Sigmoid colon (tissue), 7 donors: ENCODE results near the gene ZNF506. TPM values are rescaled to one million over a fixed set of nuclear protein-coding genes. Genes with fewer than 3 reads are reported as not detected.

ENCODE experiments used
- DNase-seq: peaks from one replicate; pipeline ENCODE4 v3.0.0-alpha.2; 2019
- H3K27ac ChIP-seq, 4 donors: fragments of 200-600 bp; sonication (generic); one replicate each; pipeline ENCODE4 v1.5.1; 2016 to 2019; ENCODE audit warnings: mild to moderate bottlenecking in 1 of 4
- H3K27me3 ChIP-seq, 3 donors: fragments of 200-600 bp; sonication (generic); one replicate each; pipeline ENCODE4 v1.5.1; 2019; ENCODE audit warnings: mild to moderate bottlenecking in 1 of 3
- H3K36me3 ChIP-seq, 4 donors: fragments of 200-600 bp; sonication (generic); one replicate each; pipeline ENCODE4 v1.5.1; 2016 to 2019
- H3K4me1 ChIP-seq, 4 donors: fragments of 200-600 bp; sonication (generic); one replicate each; pipeline ENCODE4 v1.5.1; 2017 to 2019
- H3K4me3 ChIP-seq, 4 donors: fragments of 200-600 bp; sonication (generic); one replicate each; pipeline ENCODE4 v1.5.1; 2017 to 2019; ENCODE audit warnings: mild to moderate bottlenecking in 2 of 4, moderate library complexity in 1 of 4
- H3K9me3 ChIP-seq, 4 donors: fragments of 200-600 bp in 3 of 4; sonication (generic) in 3 of 4; one replicate each; pipeline versions ENCODE4 v1.5.1 to v1.6.1; 2013 to 2019
- EP300 ChIP-seq, 4 donors: sonication (generic); formaldehyde crosslinking; IDR thresholded peaks; one replicate each; pipeline ENCODE4 v1.6.1; 2017; ENCODE audit warnings: antibody characterized with exemption in 4 of 4
- POLR2A ChIP-seq, 2 donors: fragments of 450-650 bp; IDR thresholded peaks; one replicate each; pipeline ENCODE4 v1.6.1; 2016; ENCODE audit warnings: antibody characterized with exemption in 2 of 2, mild to moderate bottlenecking in 2 of 2, moderate library complexity in 2 of 2
- POLR2AphosphoS5 ChIP-seq, 4 donors: sonication (generic); formaldehyde crosslinking; IDR thresholded peaks; one replicate each; pipeline ENCODE4 v1.6.1; 2017; ENCODE audit warnings: antibody characterized with exemption in 4 of 4
- WGBS, 2 donors: extraction: QIAGEN DNeasy Blood & Tissue Kit; methylation state at CpG; one replicate each; pipeline ENCODE4 v1.1.7; 2013; 5-methylcytosine and 5-hydroxymethylcytosine counted together
- intact Hi-C: fragments of 100-400 bp; cut with DNase I; formaldehyde crosslinking; loops from one replicate; pipeline ENCODE4 v1.15.1; 2023
- polyA plus RNA-seq, 3 donors: library from polyadenylated mRNA; stranded (reverse); fragments of 200-250 nt; gene quantifications; one replicate each; pipeline ENCODE4 v1.2.3, GENCODE V29; 2013
- total RNA-seq, 4 donors: library from RNA; depleted of rRNA; stranded (reverse); fragments of >200 nt; gene quantifications; one replicate each; pipeline ENCODE4 v1.1.0, GENCODE V29; 2016
- TF ChIP-seq, protein P1 (sequence below), 4 experiments: fragments of 450-650 bp in 3 of 4; fragments of 200-600 bp in 1 of 4; IDR thresholded peaks; one replicate each; pipeline ENCODE4 v1.5.1; 2016 to 2019; ENCODE audit warnings: antibody characterized with exemption in 4 of 4, mild to moderate bottlenecking in 3 of 4, moderate library complexity in 2 of 4
- donor health status: healthy with polysubstance abuse.
- donor health status: Bipolar disorder and iron deficiency.
- donor health status: healthy.

ZNF506 gene
- total and polyA plus RNA-seq, 7 donors, result 2.4 to 45.7 (median 21.9) TPM

DNA sequence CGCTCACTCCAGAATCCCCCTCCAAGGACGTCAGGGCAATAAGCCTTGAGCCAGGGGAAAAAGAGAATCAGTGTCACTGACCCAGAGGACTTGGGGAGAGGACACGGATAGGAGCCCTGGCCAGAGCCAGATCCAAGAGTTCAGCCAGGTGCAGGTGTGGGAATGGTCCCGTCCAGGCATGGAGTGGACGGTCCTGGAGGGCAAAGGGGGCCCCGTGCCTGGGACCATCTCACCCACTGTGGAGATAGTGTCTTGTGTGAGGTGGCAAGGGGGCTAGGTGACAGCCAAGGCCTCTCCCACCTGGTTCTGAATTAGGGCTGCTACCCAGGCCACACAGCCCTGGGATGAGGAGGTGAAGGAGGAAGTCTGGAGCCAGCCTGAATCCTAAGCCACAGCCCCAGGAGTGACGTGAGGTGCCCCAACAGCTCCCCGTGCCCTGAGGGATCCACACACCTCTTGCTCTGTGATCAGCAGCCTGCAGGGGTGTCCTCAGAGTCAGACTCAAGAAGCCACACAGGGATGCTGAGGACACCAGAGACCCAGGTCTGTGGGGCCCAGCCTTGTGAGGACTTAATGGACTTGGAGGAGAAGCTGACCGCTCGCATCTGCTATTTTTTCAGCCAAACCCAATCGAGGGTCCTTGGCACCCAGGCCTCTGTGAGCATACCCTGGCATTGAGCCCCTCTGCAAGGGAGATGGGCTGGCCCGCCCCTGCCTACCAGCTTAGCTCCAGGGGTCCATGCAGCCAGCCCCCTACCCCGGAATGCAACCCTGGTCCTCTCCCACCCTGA lies 72.2 kb downstream of the ZNF506 start:
- Histone ChIP-seq H3K36me3 (no peaks in the 10 kb centered on the region), H3K27me3 (no peaks in the 10 kb centered on the region), H3K27ac (no peak overlapping the region), H3K4me1 (no peaks in the 10 kb centered on the region), H3K9me3 (no peaks in the 10 kb centered on the region), H3K4me3 (no peak overlapping the region)
- intact Hi-C loops, result no loop called here
- TF ChIP-seq POLR2A (IDR thresholded peaks at IDR 0.05) (no peak), POLR2AphosphoS5 (IDR thresholded peaks at IDR 0.05) (no peak), EP300 (IDR thresholded peaks at IDR 0.05) (no peak)
- TF ChIP-seq, protein P1, sequence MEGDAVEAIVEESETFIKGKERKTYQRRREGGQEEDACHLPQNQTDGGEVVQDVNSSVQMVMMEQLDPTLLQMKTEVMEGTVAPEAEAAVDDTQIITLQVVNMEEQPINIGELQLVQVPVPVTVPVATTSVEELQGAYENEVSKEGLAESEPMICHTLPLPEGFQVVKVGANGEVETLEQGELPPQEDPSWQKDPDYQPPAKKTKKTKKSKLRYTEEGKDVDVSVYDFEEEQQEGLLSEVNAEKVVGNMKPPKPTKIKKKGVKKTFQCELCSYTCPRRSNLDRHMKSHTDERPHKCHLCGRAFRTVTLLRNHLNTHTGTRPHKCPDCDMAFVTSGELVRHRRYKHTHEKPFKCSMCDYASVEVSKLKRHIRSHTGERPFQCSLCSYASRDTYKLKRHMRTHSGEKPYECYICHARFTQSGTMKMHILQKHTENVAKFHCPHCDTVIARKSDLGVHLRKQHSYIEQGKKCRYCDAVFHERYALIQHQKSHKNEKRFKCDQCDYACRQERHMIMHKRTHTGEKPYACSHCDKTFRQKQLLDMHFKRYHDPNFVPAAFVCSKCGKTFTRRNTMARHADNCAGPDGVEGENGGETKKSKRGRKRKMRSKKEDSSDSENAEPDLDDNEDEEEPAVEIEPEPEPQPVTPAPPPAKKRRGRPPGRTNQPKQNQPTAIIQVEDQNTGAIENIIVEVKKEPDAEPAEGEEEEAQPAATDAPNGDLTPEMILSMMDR (IDR thresholded peaks at IDR 0.05), result no peak
- no peak for DNase-seq
- WGBS, 2 donors, result 82 to 87% methylated on average over 13 of the region's 13 CpGs

DNA sequence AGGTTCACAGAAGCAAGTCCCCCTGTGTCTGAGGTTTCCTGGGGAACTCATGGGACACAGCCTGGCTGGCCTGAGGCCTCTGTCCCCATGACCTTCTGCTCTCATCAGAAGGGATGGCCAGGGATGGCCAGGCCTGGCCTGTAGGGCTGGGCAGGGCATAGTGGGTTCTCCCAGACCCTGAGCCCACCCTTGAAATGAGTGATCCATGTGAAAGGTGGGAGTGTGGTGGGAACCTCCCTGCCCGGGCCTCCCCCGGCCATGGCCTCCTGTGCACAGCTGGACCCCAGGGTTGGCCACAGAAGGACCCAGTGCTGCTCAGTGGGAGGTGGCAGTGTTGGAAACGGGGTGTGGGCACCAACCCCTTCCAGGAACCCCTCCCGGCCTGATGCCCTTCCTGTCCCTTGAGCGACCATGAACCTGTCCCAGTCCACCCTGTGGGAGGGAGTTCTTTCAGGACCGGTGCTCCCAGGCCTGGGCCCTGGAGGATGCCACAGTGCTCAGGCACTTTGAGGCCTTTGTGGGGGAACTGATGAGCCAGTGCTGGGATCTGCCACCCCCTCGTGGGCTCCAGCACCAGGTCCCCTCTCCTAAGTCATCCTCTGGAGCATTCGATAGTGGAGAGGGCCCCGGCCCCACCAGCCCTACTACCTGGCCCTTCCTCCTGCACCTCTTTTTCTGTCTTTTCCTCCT lies 73.2 kb downstream of the ZNF506 start:
- H3K4me3 ChIP-seq, result no peak overlapping the region
- H3K36me3 ChIP-seq, result no peaks in the 10 kb centered on the region
- intact Hi-C loops, result no loop called here
- H3K27ac ChIP-seq, result no peak overlapping the region
- 75 to 86% methylated on average over 9 of the region's 9 CpGs for WGBS, 2 donors
- no peak for DNase-seq
- TF ChIP-seq EP300 (IDR thresholded peaks at IDR 0.05) (no peak), POLR2AphosphoS5 (IDR thresholded peaks at IDR 0.05) (no peak), POLR2A (IDR thresholded peaks at IDR 0.05) (no peak)
- TF ChIP-seq, protein P1 (IDR thresholded peaks at IDR 0.05), result no peak
- H3K9me3 ChIP-seq, result no peaks in the 10 kb centered on the region
- no peaks in the 10 kb centered on the region for H3K27me3 ChIP-seq
- no peaks in the 10 kb centered on the region for H3K4me1 ChIP-seq

DNA sequence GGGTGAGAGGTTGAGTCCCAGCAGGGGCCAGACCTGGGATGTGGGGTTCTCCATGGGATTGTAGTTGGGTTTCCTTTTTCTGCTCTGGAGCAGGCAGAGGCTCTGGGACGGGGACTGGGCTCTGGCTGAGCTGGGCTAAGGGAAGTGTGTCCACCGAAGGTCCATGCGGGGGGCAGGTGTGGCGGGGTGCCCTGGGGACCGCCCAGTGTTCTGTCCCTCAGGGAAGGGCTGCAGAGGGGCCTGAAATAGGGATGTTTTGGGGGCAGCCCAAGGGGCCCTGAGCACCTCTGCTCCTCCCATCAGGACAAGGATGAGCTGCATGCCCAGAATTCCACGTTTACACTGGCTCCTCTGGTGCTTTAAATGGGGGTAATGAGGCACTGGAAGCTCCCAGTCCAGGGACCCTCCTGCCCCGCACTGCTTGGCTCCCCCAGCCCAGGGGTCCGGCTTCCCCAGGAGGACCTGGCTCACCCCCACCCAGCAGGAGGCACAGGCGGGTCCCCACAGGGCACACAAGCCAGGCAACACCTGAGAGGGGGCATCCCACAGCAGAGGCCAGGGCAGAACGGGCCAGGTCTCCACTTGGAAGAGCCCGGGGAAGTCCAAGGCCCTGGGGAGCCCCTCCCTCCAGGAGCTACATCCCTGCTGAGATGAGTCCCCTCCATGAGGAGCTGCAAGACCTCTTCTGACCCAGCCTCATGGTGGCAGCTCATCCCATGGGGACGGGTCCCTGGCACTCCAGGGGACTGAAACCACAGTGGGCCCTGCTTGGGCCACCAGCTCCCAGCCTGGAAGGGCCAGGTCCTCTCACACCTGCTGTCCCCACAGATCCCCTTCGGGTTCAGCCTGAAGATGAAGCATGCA lies 74.0 kb downstream of the ZNF506 start:
- WGBS, 2 donors, result 83 to 87% methylated on average over 13 of the region's 13 CpGs
- no peak for DNase-seq
- Histone ChIP-seq H3K27ac (no peak overlapping the region), H3K27me3 (no peaks in the 10 kb centered on the region), H3K4me1 (no peaks in the 10 kb centered on the region), H3K9me3 (no peaks in the 10 kb centered on the region), H3K36me3 (no peaks in the 10 kb centered on the region), H3K4me3 (no peak overlapping the region)
- intact Hi-C loops, result no loop called here
- TF ChIP-seq EP300 (IDR thresholded peaks at IDR 0.05), result no peak
- TF ChIP-seq, protein P1 (IDR thresholded peaks at IDR 0.05), result no peak

DNA sequence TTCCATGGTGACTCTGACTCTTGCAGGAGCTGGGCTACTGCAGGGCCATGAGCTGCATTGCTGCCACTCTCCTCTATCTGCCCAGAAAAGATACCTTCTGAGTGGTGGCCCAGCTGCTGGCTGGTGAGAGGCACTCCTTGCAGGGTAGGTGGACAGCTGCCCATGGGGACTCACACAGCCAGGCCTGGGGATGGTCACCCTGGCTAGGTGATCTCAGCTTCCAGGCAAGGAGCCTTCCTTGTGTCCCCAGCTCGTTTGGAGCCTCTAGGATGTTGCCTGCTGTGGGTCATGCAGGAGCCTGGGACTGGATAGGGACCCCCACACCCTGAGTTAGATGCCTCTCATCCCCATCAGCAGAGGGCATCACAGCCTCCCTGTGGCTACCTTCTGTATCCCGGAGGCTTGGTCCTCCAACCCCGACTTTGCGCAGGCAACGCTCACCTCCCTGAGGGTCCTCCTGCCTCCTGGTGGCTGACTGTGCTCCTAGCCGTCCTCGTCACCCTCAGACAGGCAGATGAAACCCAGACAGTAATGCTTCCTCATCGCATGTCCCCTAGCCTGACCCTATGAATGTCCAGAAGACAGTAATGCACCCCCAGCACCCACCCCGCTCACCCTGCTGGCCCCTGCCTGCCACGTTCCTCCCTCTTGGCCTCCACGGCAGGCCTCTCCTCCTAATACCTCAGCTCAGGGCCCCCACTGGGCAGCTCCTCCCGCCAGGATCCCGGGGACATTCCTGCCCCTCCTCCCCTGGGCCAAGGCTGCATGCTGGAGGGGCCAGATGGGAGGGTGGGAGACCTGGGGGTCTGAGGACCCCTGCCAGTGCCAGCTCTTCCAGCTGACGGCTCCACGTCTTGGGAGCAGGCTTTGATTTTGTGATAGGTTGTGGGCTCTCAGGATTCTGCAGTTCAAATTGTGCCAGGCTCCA lies 75.0 kb downstream of the ZNF506 start:
- Histone ChIP-seq H3K36me3 (no peaks in the 10 kb centered on the region), H3K27me3 (no peaks in the 10 kb centered on the region), H3K4me1 (no peaks in the 10 kb centered on the region), H3K27ac (no peak overlapping the region), H3K4me3 (no peak overlapping the region), H3K9me3 (no peaks in the 10 kb centered on the region)
- intact Hi-C loops, result no loop called here
- no peak for TF ChIP-seq POLR2A (IDR thresholded peaks at IDR 0.05)
- TF ChIP-seq POLR2AphosphoS5 (IDR thresholded peaks at IDR 0.05), result no peak
- TF ChIP-seq, protein P1 (IDR thresholded peaks at IDR 0.05), result no peak
- no peak for TF ChIP-seq EP300 (IDR thresholded peaks at IDR 0.05)
- 65 to 68% methylated on average over 15 of the region's 15 CpGs for WGBS, 2 donors
- no peak for DNase-seq
